Measurements from ENCODE around the gene GAGE12J.
"Not testable (repeated sequence)": the region's sequence is repeated elsewhere in the genome, so short reads cannot be mapped to it uniquely, and the experiment has no call there.

Gene GAGE12J, protein sequence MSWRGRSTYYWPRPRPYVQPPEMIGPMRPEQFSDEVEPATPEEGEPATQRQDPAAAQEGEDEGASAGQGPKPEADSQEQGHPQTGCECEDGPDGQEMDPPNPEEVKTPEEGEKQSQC

DNA sequence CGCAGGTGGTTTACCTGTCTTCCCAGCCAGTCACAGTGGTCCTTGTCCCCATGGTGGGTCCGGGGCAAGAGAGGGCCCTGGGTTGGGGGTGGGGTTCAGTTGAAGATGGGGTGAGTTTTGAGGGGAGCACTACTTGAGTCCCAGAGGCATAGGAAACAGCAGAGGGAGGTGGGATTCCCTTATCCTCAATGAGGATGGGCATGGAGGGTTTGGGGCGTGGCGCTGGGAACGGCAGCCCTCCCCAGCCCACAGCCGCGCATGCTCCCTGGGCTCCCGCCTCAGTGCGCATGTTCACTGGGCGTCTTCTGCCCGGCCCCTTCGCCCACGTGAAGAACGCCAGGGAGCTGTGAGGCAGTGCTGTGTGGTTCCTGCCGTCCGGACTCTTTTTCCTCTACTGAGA is at the start of gene GAGE12J:
Gene GAGE12J, plus strand, starts transcription at position 301 of the 400 bp plus-strand sequence. CDS start 1,157 bp downstream, outside the sequence.
- DNase-seq (ENCODE audit: low read depth in 2 of 2): not testable (repeated sequence)

DNA sequence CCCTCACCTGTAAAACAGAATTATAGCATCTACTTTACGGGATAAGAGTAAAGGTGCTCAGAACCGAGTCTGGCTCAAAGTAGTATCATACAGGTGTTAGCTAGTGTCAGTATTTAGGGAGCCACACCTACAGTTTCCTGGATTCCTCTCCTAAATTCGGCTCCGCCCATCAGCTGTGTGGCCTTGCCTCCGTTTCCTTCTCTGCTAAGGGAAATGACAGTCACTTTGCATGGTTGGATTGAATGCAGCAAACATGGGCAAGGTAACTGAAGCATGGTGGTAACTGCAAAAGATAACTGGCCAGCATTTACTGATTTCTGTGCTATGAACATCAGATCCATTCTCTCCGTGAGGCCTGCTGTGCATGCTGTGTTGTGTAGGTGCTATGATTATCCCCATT is 49.4 kb upstream of the GAGE12J start:
- no peak for DNase-seq (ENCODE audit: low read depth in 2 of 2)

DNA sequence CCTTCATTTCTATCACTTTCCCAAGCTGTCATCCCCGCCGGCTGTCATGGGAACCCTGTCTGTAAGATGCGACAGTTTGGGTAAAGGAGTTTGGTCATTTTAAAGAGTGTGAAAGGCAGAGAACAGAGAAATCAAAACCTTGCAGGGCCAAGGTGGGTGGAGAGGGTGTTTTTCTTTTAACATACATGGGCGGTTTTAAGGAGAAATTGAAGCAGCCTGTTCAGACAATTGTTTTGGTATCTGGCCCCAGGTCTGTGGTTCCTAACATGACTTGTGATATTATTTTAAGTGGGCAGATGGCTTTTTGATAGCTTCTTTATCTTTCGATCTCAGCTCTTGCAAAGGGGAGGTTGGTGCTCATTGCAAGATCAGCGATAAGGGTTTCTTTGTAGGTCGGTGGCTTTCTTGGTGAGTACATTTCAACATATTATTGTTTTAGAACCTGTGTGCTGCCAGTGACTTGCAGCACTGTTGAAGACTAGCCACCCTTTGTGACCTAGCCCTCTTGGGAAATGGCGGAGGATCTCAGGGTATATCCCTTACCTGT is 48.6 kb upstream of the GAGE12J start:
- peak in 1 of 2 donors; percentile 47 for DNase-seq (ENCODE audit: low read depth in 2 of 2)

DNA sequence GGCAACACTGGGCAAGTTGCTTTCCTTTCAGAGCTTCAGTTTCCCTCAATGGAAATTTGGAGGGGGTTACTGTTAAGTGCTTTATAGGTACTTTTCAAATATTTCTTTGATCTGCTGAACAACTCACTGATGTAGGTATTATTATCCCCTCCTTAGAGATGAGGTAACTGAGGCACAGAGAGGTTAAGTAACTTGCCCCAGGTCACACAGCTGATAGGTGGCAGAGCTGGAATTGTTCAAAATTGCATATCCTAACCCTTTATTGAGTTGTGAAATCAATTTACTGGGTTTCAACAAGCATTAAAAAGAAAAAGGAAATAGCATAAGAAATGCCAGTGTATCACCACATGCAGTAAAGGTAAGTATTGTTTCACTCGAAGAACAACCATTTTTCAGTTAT is 45.6 kb upstream of the GAGE12J start:
- DNase-seq (ENCODE audit: low read depth in 2 of 2): no peak

DNA sequence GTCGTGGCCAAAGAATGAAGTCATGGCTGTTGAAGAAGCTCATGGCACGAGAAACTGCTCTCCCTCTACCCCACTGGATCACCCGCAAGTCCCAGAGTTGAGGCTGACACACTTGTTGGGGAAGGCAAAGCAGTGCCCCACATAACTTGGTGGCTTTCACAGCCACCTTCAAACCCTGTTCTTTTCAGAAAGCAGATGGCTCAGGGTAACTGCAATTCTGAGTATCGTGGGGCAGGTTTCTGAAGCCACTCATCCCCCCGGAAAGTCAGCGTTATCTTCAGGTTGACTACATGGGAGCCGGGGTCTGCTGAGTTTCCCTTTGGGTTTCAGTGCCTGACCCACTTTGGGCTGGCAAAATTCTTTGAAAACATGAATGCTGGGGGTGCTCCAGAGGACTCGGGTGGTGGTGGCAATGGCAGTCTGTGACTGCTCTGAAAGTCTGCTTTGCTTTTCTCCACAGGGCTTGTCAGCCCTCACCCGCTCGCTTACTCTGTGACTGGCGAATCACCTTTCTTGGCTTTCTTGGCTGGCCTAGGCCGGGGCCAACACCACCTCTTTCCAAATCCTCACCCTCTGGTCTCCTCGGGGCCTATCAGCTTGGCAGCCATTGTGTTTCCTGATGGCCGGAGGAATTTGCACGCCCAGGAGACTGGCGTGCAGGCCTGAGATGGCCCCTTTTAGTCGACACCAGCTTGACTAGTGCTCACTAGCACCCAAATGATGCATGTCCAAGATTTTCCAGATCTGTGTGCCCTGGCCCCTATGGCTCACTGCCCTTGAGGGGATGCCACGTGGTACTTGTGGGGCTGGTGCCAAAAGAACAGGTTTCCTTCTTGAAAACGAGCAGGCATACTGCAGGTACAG is 44.9 kb upstream of the GAGE12J start:
- DNase-seq (ENCODE audit: low read depth in 2 of 2): peak in 1 of 2 donors; percentile 36

DNA sequence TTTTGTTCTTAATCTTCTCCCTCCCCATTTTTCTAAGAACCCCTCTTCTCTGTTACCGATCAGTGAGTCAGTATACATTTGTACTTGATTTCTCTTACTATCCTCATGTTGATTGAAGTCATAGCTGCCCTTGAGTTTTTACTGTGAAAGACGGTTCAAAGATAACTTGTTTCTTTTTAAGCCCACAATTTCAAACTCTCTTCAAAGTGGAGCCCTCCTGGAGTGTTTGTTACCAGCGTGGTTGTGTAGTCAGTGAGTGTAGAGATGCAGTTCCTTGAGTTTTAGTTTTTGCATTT is 44.4 kb upstream of the GAGE12J start:
- DNase-seq (ENCODE audit: low read depth in 2 of 2): no peak

DNA sequence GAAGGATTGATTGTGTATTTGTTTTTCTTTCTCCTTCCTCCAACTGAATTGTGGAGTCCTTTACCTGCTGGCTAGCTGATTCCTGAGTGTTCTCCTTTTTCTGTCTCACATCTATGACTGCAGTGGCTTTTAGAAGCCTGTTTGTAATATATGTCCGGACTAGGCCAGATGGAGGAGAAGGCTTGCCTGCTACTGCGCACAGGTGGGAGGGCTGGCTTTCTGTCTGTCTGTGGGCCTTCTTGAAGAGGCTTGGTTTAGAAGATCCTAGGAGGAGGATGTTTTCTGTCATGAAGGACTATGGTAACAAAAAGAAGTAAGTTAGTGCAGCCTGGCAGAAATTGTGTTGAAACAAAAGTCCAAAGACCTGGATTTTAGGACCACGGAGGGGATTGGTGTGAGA is 43.8 kb upstream of the GAGE12J start:
- no peak for DNase-seq (ENCODE audit: low read depth in 2 of 2)

DNA sequence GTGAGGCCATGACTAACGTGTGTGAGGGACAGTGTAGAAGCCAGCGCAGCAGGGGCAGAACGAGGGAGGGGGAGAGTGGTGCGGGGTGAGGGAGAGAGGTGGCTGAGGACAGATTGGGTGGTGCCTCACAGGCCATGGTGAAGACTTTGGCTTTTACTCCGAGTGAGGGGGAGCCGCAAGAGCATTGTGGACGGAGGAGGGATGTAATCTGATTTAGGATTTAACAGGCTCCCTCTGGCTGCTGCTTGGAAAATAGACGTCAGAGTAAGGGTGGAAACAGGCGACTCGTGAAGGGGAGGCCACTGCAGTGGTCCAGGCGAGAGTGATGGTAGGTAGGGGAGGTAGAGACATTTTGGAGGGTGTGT is 39.2 kb upstream of the GAGE12J start:
- DNase-seq (ENCODE audit: low read depth in 2 of 2): no peak

DNA sequence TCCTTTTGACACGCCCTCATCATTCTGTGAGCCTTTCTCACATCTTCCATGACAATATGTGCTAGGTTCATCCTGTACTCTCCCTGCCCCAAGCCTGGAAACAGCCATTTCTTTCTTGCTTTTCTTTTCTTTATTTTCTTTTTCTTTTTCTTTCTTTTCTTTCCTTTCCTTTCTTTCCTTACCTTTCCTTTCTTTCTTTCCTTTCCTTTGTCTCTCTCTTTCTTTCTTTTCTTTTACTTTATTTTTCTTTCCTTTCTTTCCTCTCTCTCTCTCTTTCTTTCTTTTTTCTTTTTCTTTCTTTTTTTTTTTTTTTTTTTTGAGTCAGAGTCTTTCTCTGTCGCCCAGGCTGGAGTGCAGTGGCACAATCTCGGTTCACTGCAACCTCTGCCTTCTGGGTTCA is 37.6 kb upstream of the GAGE12J start:
- DNase-seq (ENCODE audit: low read depth in 2 of 2): no peak

DNA sequence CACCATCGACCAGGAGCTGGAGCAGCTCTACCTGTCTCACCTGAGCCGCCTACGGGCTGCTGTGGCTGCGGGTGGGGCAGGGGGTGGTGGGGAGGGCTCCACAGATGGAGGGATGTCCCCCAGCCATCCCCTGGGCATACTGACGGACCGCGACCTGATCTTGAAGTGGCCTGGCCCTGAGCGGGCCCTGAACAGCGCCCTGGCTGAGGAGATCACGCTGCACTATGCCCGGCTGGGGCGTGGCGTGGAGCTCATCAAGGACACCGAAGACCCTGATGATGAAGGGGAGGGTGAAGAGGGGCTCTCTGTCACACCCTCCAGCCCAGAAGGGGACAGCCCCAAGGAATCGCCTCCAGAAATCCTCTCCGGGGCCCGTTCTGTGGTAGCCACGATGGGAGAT is 35.7 kb upstream of the GAGE12J start:
- no peak for DNase-seq (ENCODE audit: low read depth in 2 of 2)

DNA sequence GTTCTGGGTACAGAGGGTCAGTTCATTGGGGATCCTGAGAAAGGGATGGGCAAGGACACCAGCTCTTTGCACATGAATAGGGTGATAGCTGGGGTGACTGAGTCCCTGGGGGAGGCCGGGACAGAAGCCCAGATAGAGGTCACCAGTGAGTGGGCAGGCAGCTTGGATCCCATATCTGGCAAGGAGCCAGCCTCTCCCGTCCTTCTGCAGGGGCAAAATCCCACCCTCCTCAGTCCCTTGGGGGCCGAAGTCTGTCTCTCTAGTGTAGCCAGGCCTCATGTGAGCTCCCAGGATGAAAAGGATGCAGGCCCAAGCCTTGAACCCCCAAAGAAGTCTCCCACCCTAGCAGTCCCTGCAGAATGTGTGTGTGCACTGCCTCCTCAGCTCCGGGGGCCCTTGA is 35.3 kb upstream of the GAGE12J start:
- DNase-seq (ENCODE audit: low read depth in 2 of 2): no peak

DNA sequence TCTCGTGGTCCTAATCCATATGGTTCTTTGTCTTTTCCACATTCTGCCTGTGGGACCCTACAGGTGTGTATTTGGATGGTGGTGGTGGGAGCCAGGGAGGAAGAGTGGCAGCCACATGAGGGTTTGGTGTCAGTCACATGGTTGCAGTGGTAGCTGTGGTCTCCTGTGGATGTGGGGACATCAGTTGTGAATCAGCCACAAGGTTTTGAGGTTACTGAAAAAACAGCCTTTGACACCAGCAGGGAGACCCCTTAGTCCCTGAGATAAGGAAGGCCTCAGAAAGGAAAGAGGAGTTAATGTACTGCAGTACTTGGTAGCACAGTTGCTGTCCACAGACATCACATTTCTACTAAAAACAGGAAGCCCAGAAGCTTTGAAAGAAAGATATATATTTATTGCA is 34.2 kb upstream of the GAGE12J start:
- DNase-seq (ENCODE audit: low read depth in 2 of 2): no peak

DNA sequence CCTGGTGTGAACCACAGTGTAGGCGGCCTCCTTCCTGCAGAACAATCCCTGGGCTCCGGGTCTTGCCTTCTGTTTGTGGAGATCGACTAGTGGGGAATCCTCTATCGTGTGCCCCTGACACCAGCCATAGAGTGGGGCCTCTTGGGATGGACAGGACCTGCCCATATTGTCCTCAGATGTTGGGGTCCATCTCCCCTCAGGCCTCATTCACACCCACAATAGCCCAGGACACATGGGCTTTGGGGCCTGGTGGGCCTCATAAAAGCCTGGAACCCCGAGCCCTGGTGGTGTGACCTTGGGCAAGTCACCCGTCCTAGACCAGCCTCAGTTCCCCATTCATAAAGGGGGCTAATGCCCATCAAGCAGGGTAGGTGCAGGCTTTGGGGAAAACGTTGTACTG is 31.6 kb upstream of the GAGE12J start:
- DNase-seq (ENCODE audit: low read depth in 2 of 2): no peak

DNA sequence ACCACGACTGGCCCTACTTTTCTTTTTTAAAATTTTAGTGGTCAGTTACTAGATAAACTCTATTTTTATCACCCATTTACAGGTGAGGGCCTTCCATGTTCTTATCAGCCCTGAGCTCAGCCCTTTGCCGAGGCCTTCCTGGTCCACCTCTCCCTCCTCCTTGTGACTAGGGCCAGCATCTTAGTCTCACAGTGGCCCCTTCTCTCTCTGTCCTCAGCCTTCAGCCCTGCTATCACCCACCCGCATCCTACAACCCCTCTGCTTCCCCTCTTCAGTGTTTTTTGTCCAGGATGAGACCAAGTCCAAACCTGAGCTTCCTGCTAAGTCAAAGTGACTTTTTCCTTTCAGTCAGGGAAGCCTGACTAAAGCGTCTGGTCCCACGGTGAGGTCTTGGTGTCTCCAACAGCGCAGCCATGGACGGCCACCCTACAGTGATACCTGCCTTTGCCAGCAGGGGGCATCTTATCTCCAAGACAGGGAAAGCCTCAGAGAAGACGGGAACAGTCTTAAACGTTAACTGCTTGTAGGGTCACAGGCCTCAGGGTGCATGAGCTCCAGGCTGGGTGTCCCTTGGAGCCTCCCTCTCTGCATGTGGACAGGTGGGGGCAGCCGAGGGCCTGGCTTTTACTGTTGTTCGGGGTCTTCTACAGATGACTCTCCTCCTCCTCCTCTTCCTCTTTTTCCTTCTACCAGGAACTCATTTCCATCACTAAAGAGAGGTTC is 30.1 kb upstream of the GAGE12J start:
- peak; percentile 39 to 57 for DNase-seq (ENCODE audit: low read depth in 2 of 2)

DNA sequence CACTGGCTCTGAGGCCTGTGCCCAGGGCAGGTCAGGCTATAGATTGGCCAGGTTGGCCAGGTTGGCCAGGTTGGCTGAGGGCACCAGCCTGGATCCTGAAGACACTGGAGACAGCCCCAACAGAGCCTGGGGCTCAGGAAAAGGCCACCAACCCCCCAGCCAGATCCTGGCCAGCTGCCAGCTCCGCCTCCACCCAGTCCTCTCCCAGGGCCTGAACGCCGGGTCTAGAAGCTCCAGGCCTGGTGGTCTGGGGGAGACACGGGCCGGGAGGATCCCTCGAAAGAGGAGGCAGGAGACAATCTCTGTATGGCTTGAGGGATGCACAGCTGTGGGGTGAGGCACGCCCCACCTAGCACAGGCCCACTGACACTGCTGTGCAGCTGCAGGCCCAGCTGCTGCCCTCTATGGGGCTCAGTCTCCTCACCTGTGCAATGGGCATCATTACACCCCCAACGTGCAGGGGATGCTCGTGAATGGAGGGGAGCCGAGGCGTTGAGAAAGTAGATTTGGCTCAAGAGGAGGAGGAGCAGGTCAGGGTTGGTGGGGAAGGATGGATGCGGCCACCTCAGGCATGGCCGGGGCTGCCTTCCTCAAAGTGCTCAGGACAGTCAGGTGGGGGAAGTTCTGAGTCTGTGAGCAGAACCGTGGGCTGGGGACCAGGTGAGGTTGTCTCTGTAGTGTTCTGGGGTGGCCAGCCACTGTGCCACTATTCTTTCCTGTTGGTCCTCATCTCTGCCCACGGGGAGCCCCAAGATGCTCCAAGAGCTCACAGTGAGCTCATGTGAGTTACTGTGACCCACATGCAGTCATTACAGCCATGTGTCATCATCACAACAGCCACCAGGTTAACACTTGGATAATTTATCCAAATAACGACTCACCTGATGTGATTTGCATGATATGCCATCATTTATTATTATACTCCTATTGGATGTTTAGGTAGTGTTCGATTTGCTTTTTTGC is 29.2 kb upstream of the GAGE12J start:
- no peak for DNase-seq (ENCODE audit: low read depth in 2 of 2)

DNA sequence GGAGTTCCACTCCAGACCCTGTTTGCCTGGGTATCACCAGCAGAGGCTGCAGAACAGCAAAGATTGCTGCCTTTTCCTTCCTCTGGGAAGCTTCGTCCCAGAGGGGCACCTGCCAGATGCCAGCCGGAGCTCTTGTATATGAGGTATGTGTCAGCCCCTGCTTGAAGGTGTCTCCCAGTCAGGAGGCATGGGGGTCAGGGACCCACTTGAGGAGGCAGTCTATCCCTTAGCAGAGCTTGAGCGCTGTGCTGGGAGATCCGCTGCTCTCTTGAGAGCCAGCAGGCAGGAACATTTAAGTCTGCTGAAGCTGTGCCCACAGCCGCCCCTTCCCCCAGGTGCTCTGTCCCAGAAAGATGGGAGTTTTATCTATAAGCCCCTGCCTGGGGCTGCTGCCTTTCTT is 22.5 kb upstream of the GAGE12J start:
- DNase-seq (ENCODE audit: low read depth in 2 of 2): not testable (repeated sequence)

DNA sequence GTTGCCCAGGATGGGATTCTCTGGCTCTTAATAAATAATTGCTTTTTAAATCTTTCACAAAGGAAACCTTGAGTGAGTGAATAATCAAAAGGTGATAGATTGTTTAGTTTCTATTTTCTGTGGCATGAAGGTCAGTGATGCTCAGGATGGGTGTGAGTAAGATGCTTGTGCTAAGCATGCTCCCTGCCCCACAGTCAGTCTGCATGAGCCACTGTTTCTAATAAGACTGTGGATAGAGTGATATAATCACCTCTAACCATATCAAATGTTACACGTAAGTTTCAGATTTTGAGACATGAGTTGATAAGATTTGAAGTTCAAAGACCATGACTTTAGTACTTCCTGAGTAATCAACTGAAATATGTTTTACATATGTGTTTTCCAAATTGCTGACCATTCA is 21.1 kb upstream of the GAGE12J start:
- DNase-seq (ENCODE audit: low read depth in 2 of 2): no peak

DNA sequence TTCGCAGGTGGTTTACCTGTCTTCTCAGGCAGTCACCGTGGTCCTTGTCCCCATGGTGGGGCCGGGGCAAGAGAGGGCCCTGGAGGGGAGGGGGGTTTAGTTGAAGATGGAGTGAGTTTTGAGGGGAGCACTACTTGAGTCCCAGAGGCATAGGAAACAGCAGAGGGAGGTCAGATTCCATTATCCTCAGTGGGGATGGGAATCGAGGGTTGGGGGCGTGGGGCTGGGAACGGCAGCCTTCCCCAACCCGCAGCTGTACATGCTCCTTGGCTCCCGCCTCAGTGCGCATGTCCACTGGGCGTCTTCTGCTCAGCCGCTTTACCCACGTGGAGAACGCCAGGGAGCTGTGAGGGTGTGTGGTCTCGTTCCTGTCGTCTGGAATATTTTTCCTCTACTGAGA is 18.5 kb upstream of the GAGE12J start, which contains the start of gene GAGE10:
Gene GAGE10, plus strand, starts transcription at position 301 of the 400 bp plus-strand sequence. CDS start 1,214 bp downstream, outside the sequence.
- DNase-seq (ENCODE audit: low read depth in 2 of 2): no peak

DNA sequence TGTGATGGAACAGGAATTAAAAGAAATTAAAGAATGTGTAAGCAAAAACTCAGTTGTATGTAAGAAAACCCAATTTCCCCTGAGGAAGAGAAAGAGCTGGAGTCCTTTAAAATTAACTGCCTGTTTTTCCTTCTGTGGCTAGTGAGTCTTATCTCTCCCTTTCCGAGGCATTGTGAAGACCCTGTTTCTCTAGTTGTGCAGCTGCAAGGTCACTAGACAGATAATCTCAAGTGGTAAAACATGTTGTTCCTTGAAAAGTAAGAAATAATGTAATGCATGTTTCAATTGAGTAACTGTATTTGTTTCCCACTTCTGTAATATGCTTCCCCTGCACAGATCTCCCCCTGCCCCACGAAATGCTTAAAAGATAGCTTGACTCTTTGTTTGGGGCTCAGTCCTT is 14.1 kb upstream of the GAGE12J start:
- DNase-seq (ENCODE audit: low read depth in 2 of 2): not testable (repeated sequence)

DNA sequence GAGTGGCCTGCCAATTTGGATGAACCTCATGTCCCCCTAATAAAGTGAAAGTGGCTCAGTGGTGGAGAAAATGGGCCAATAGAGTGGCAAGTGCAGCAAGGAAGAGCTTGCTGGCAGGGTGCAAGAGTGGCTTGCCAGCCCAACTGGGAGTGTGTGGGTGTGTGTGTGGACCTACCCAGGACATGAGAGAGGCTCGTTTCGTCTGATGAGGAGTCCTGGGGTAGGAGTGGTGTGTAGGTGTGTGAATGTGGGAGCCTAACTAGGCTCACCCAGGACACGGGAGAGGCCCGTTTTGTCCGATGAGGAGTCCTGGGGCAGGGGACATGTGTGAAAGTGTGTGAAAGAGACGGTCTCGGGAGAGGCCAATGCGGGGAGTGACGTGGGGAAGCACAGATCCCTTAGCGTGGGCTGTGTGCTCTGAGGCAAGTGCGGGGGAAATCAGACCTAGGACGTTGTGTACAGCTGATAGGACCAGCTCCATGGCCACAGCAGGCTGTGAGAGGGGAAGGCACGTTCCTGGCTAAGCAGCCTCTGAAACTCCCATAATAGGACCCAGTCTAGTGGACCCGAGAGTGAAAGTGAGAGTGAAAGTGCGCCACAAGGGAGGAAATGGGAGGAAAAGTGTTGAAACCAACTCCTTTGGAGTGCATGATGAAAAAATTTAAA is 13.1 kb upstream of the GAGE12J start:
- no peak for DNase-seq (ENCODE audit: low read depth in 2 of 2)

DNA sequence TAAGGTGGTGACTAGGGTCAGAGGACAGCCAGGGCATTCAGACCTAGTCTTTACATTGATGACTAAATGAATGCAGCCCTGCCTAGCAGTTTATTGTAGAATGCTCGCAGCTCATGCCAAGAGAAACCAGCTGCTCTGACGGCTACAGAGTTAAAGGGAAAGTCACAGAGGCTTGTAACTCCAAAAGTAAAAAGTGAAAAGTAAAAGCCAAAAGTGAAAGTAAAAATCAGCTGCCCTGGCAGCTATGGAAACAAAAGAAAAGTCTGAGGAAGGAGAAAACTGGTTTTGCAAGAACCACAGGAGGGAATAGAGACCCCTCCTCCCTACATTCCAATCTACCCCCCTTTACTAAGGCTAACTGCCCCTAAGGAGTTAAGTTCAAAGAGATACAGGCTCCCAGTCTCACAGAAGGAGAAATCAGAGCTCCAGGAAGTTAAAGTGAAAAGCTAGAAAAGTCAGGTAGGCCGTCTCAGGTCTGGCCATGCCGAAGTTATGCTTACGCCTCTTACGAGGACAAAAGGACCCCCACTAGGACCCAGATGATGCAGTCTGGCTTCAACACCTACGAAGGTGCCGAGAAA is 12.3 kb upstream of the GAGE12J start:
- no peak for DNase-seq (ENCODE audit: low read depth in 2 of 2)

Data from stimulated activated CD8-positive, alpha-beta memory T cell treated with anti-CD3 and anti-CD28 coated beads, Interleukin-15, amount 100 ng/mL, for 48 hours (primary cell).